Measurements from ENCODE around the gene IPP. TPM values are rescaled to one million over a fixed set of nuclear protein-coding genes. Genes with fewer than 3 reads are reported as not detected.

Gene IPP
- total RNA-seq, 3 donors from 2014 or later (not counting 1 experiment from before 2014, with no cell fraction given), result 15.3 to 20.8 (median 19.1) TPM

DNA sequence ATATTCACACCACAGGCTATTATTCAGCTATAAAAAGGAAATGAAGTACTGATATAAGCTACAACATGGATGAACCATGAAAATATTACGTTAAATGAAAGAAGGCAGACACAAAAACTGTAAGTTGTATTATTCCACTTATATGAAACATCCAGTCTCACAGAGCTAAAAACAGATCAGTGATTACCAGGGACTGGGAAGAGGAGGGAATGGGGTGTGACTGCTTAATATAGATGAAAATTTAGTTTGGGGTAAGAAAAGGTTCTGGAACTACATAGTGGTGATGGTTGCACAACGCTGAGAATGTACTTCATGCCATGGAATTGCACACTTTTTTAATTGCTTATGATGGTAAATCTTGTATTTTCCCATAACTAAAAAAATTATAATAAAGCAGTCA lies 83.6 kb downstream of the IPP start:
- Histone ChIP-seq H3K27me3 (ENCODE audit: control insufficient read depth, insufficient read depth, low read length) (no peaks in the 10 kb centered on the region), H3K4me1 (ENCODE audit: control insufficient read depth, insufficient read depth, low read length) (peaks cover 4% of the 10 kb centered on the region), H3K4me3 (ENCODE audit: low read length) (no peak overlapping the region), H3K36me3 (ENCODE audit: control insufficient read depth, insufficient read depth, low read length) (peaks cover 3% of the 10 kb centered on the region), H3K27ac (ENCODE audit: low read length) (no peak overlapping the region), H3K9me3 (ENCODE audit: control insufficient read depth, insufficient read depth, low read length) (no peaks in the 10 kb centered on the region)
- H3K27me3 Mint-ChIP-seq (ENCODE audit: low read depth in 2 of 2), result no peaks in the 10 kb centered on the region
- no peaks in the 10 kb centered on the region for H3K36me3 Mint-ChIP-seq
- ATAC-seq, result no peak
- peaks cover 58 to 70% of the 10 kb centered on the region in 2 donors for H3K4me1 Mint-ChIP-seq
- peak overlapping the region in 1 of 2 donors; percentile 17 for H3K27ac Mint-ChIP-seq
- H3K9me3 Mint-ChIP-seq, result no peaks in the 10 kb centered on the region
- intact Hi-C loops (cut with micrococcal nuclease), result no loop called here
- TF ChIP-seq, protein P1, sequence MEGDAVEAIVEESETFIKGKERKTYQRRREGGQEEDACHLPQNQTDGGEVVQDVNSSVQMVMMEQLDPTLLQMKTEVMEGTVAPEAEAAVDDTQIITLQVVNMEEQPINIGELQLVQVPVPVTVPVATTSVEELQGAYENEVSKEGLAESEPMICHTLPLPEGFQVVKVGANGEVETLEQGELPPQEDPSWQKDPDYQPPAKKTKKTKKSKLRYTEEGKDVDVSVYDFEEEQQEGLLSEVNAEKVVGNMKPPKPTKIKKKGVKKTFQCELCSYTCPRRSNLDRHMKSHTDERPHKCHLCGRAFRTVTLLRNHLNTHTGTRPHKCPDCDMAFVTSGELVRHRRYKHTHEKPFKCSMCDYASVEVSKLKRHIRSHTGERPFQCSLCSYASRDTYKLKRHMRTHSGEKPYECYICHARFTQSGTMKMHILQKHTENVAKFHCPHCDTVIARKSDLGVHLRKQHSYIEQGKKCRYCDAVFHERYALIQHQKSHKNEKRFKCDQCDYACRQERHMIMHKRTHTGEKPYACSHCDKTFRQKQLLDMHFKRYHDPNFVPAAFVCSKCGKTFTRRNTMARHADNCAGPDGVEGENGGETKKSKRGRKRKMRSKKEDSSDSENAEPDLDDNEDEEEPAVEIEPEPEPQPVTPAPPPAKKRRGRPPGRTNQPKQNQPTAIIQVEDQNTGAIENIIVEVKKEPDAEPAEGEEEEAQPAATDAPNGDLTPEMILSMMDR (IDR thresholded peaks at IDR 0.05), result no peak
- no peak for DNase-seq
- no peak overlapping the region for H3K4me3 Mint-ChIP-seq
- WGBS (ENCODE audit: insufficient coverage), result 92% methylated on average over 1 of the region's 2 CpGs

DNA sequence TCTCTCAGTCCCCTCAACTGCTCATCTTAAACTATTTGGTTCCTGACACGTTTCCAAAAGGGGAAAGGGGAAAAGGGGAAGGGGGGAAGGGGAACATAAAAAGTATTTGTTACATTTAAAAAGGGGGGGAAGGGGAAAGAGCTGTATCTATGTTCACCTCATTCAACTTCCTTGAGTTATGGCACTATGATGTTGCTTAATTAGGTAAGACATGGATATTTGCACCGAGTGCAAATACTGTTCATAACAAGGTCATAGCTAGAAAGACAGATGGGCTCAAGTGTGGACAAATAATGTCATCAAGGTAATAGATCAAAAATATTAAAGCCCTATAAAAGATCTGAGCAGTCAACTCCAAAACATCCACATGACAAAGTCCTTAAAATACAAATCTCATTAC lies 90.1 kb downstream of the IPP start:
- Histone ChIP-seq H3K4me3 (ENCODE audit: low read length) (no peak overlapping the region), H3K4me1 (ENCODE audit: control insufficient read depth, insufficient read depth, low read length) (no peaks in the 10 kb centered on the region), H3K27ac (ENCODE audit: low read length) (no peak overlapping the region), H3K27me3 (ENCODE audit: control insufficient read depth, insufficient read depth, low read length) (no peaks in the 10 kb centered on the region), H3K9me3 (ENCODE audit: control insufficient read depth, insufficient read depth, low read length) (no peaks in the 10 kb centered on the region), H3K36me3 (ENCODE audit: control insufficient read depth, insufficient read depth, low read length) (peaks cover 54% of the 10 kb centered on the region)
- DNase-seq (no peak), ATAC-seq (no peak)
- peaks cover 21 to 28% of the 10 kb centered on the region in 2 donors for H3K4me1 Mint-ChIP-seq
- H3K9me3 Mint-ChIP-seq, result no peaks in the 10 kb centered on the region
- WGBS (ENCODE audit: insufficient coverage), result 100% methylated on average over 1 of the region's 2 CpGs
- TF ChIP-seq, protein P1 (IDR thresholded peaks at IDR 0.05), result no peak
- no peaks in the 10 kb centered on the region for H3K27me3 Mint-ChIP-seq (ENCODE audit: low read depth in 2 of 2)
- no peak overlapping the region for H3K4me3 Mint-ChIP-seq
- H3K27ac Mint-ChIP-seq, result no peak overlapping the region
- intact Hi-C loops (cut with micrococcal nuclease), result no loop called here
- no peaks in the 10 kb centered on the region for H3K36me3 Mint-ChIP-seq

DNA sequence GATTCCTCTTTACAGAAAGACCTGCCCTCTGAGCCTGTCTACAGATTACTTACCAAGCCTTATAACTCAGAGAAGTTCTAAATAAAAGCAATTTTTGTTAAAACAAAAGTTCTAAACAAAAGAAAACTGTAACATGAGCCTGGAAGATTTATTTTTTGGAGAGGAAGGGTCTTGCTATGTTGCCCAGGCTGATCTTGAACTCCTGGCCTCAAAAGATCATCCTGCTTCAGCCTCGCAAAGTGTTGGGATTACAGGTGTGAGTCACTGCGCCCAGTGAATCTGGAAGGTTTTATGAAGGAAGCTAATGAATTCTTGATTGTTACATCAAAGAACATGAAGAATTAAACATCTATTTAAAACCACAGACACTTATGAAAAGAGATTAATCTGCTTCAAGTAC lies 91.2 kb downstream of the IPP start:
- H3K9me3 ChIP-seq (ENCODE audit: control insufficient read depth, insufficient read depth, low read length), result no peaks in the 10 kb centered on the region
- no peak overlapping the region for H3K4me3 Mint-ChIP-seq
- 100% methylated on average over 2 of the region's 2 CpGs for WGBS (ENCODE audit: insufficient coverage)
- TF ChIP-seq, protein P1 (IDR thresholded peaks at IDR 0.05), result no peak
- no peaks in the 10 kb centered on the region for H3K36me3 Mint-ChIP-seq
- intact Hi-C loops (cut with micrococcal nuclease), result no loop called here
- peaks cover 65% of the 10 kb centered on the region for H3K36me3 ChIP-seq (ENCODE audit: control insufficient read depth, insufficient read depth, low read length)
- DNase-seq, result no peak
- H3K27me3 ChIP-seq (ENCODE audit: control insufficient read depth, insufficient read depth, low read length), result no peaks in the 10 kb centered on the region
- H3K4me3 ChIP-seq (ENCODE audit: low read length), result no peak overlapping the region
- no peak for ATAC-seq
- H3K27ac ChIP-seq (ENCODE audit: low read length), result no peak overlapping the region
- H3K27ac Mint-ChIP-seq, result no peak overlapping the region
- H3K4me1 ChIP-seq (ENCODE audit: control insufficient read depth, insufficient read depth, low read length), result no peaks in the 10 kb centered on the region
- no peaks in the 10 kb centered on the region for H3K9me3 Mint-ChIP-seq
- H3K27me3 Mint-ChIP-seq (ENCODE audit: low read depth in 2 of 2), result no peaks in the 10 kb centered on the region
- H3K4me1 Mint-ChIP-seq, result peaks cover 15 to 23% of the 10 kb centered on the region in 2 donors

DNA sequence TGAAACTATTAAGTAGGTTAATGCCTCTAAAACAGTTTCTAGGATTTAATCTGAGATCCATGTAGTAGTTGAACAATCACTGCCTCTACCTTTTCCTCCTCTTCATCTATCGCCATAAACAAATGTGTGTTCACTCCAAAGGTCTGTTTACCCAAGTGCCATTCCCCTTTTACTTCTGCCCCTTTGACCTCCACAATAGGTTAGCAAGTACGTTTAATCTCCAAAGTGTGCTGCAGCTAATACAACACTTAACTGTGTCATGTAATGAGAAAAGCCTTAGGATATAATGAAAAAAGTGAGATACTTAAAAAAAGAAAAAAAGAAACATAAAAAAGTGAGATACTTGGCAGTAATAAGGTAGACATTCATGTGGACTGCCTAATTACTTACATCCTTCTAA lies 92.3 kb downstream of the IPP start:
- Histone ChIP-seq H3K9me3 (ENCODE audit: control insufficient read depth, insufficient read depth, low read length) (no peaks in the 10 kb centered on the region), H3K27me3 (ENCODE audit: control insufficient read depth, insufficient read depth, low read length) (no peaks in the 10 kb centered on the region), H3K4me1 (ENCODE audit: control insufficient read depth, insufficient read depth, low read length) (no peaks in the 10 kb centered on the region), H3K36me3 (ENCODE audit: control insufficient read depth, insufficient read depth, low read length) (peaks cover 72% of the 10 kb centered on the region), H3K4me3 (ENCODE audit: low read length) (no peak overlapping the region), H3K27ac (ENCODE audit: low read length) (no peak overlapping the region)
- Mint-ChIP-seq H3K4me1 (peaks cover 10 to 18% of the 10 kb centered on the region in 2 donors), H3K27ac (no peak overlapping the region), H3K36me3 (no peaks in the 10 kb centered on the region), H3K9me3 (no peaks in the 10 kb centered on the region), H3K27me3 (ENCODE audit: low read depth in 2 of 2) (no peaks in the 10 kb centered on the region), H3K4me3 (no peak overlapping the region)
- 100% methylated on average over 1 of the region's 2 CpGs for WGBS (ENCODE audit: insufficient coverage)
- intact Hi-C loops (cut with micrococcal nuclease), result no loop called here
- ATAC-seq, result no peak
- TF ChIP-seq, protein P1 (IDR thresholded peaks at IDR 0.05), result no peak
- no peak for DNase-seq
